Cardiac muscle cell (in vitro differentiated cells and primary cell): ENCODE results near the gene PTPA. TPM values are rescaled to one million over a fixed set of nuclear protein-coding genes. Genes with fewer than 3 reads are reported as not detected.

ENCODE experiments used
- DNase-seq, 2 donors: peaks; one replicate each; pipeline versions ENCODE4 v3.0.0 to v3.0.0-alpha.2; 2010 to 2017; ENCODE audit warnings: low read depth in 1 of 2, low spot score in 1 of 2
- H3K27ac ChIP-seq: fragments of 200-600 bp; sonication (generic); 2 replicates; pipeline ENCODE4 v1.5.1; 2016
- H3K27me3 ChIP-seq: fragments of 200-600 bp; sonication (generic); 2 replicates; pipeline ENCODE4 v1.6.0; 2016; ENCODE audit warnings: control low read depth
- H3K36me3 ChIP-seq: fragments of 200-600 bp; sonication (generic); 2 replicates; pipeline ENCODE4 v1.5.1; 2016; ENCODE audit warnings: control low read depth
- H3K4me1 ChIP-seq: fragments of 200-600 bp; sonication (generic); 2 replicates; pipeline ENCODE4 v1.8.1; 2017; ENCODE audit warnings: low read depth, mild to moderate bottlenecking, mixed run types
- H3K4me3 ChIP-seq: fragments of 200-600 bp; sonication (generic); 2 replicates; pipeline ENCODE4 v1.5.1; 2016; ENCODE audit warnings: mild to moderate bottlenecking
- H3K9me3 ChIP-seq: fragments of 200-600 bp; sonication (generic); 2 replicates; pipeline ENCODE4 v1.5.1; 2017; ENCODE audit warnings: low read depth, mild to moderate bottlenecking, control low read depth
- polyA plus RNA-seq: library from polyadenylated mRNA; unstranded; fragments of >200 nt; fragmentation: Nextera tagmentation; extraction: Ambion mirVana; gene quantifications from 2 replicates; pipeline ENCODE4 v1.2.1, GENCODE V29; 2016
- total RNA-seq: library from RNA; depleted of rRNA; stranded (reverse); fragments of >200 nt; gene quantifications from 2 replicates; pipeline ENCODE4 v1.2.3, GENCODE V29; 2016
- TF ChIP-seq, protein P1 (sequence below): IDR thresholded peaks from 2 replicates; pipeline ENCODE4 v1.5.1; 2012; ENCODE audit warnings: low read depth, mild to moderate bottlenecking, low read length

PTPA gene
- total and polyA plus RNA-seq, 2 experiments from 2014 or later, result 144 to 197 TPM

DNA sequence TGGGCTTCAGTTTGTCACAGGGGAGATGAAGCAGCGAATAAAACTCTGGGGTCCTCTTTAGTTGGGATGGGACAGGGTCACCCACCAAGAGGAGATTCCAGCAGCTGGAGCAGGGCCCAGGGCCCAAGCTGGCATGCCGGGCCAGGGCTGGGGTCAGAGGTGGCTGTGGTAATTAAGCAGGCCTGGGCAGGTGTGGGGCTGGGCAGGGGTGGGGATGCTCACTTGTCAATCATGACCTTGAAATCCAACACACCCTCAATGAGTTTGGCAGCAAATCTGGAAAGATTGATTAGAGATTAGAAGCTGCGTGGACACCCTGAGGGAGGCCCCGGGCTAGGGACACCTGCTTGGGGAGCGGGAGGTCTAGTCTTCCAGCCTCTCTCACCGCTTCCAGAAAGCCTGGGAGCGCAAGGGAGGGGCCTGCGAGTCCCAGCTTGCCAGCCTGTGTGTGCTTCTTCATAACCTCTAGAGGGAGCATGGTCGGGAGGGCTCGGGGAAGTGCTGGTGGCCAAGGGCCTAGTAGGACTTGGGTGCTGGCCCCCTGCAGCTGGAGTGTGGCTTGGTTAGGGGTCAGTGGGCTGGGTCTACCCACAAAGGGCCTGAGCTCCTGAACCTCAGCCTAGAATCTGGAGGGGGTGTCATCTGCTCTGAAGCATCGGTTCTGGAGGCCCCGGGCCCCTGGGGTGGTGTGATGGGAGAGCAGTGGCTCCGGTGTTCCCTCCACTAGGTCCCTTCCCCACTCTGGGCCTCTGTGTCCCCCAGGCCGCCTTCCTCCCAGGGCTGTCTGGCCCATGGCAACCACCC, 8.2 kb upstream of the PTPA start:
- Histone ChIP-seq H3K27ac (no peak overlapping the region), H3K27me3 (no peaks in the 10 kb centered on the region), H3K36me3 (no peaks in the 10 kb centered on the region), H3K4me1 (no peaks in the 10 kb centered on the region), H3K9me3 (no peaks in the 10 kb centered on the region), H3K4me3 (no peak overlapping the region)
- TF ChIP-seq, protein P1, sequence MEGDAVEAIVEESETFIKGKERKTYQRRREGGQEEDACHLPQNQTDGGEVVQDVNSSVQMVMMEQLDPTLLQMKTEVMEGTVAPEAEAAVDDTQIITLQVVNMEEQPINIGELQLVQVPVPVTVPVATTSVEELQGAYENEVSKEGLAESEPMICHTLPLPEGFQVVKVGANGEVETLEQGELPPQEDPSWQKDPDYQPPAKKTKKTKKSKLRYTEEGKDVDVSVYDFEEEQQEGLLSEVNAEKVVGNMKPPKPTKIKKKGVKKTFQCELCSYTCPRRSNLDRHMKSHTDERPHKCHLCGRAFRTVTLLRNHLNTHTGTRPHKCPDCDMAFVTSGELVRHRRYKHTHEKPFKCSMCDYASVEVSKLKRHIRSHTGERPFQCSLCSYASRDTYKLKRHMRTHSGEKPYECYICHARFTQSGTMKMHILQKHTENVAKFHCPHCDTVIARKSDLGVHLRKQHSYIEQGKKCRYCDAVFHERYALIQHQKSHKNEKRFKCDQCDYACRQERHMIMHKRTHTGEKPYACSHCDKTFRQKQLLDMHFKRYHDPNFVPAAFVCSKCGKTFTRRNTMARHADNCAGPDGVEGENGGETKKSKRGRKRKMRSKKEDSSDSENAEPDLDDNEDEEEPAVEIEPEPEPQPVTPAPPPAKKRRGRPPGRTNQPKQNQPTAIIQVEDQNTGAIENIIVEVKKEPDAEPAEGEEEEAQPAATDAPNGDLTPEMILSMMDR, result peak; percentile 69
- peak; percentile 62 to 67 for DNase-seq

GRCh38 chr9:129103595-129103965, 7.6 kb upstream of the PTPA start:
- no peaks in the 10 kb centered on the region for H3K27me3 ChIP-seq
- H3K4me3 ChIP-seq, result no peak overlapping the region

DNA sequence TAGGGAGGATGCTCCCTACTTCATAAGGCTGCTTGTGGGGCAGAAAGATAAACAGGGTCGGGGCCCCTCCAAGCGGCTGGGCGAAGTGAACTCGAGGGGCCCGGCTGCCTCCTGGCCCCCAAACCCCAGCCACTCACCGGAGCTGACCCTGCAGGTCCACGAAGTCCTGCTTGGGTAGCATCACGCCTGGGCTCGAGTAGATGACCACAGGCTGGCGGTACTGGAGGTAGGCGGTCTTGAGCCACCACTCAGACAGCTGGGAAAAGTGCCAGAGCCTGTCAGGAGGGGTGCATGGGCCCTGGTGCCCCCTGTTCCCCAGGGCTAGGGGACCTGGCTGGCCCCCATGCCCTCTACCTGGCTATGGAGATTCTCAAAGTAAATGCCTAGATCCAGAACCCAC, 7.2 kb upstream of the PTPA start:
- Histone ChIP-seq H3K4me1 (no peaks in the 10 kb centered on the region), H3K9me3 (no peaks in the 10 kb centered on the region), H3K36me3 (no peaks in the 10 kb centered on the region), H3K27ac (no peak overlapping the region), H3K4me3 (no peak overlapping the region), H3K27me3 (no peaks in the 10 kb centered on the region)
- TF ChIP-seq, protein P1, result no peak
- no peak for DNase-seq

More at GRCh38 chr9:129103595-129103965, 7.6 kb upstream of the PTPA start:
- no peaks in the 10 kb centered on the region for H3K9me3 ChIP-seq
- no peaks in the 10 kb centered on the region for H3K36me3 ChIP-seq
- H3K4me1 ChIP-seq, result no peaks in the 10 kb centered on the region
- no peak overlapping the region for H3K27ac ChIP-seq
- TF ChIP-seq, protein P1, result no peak
- DNase-seq, result no peak

DNA sequence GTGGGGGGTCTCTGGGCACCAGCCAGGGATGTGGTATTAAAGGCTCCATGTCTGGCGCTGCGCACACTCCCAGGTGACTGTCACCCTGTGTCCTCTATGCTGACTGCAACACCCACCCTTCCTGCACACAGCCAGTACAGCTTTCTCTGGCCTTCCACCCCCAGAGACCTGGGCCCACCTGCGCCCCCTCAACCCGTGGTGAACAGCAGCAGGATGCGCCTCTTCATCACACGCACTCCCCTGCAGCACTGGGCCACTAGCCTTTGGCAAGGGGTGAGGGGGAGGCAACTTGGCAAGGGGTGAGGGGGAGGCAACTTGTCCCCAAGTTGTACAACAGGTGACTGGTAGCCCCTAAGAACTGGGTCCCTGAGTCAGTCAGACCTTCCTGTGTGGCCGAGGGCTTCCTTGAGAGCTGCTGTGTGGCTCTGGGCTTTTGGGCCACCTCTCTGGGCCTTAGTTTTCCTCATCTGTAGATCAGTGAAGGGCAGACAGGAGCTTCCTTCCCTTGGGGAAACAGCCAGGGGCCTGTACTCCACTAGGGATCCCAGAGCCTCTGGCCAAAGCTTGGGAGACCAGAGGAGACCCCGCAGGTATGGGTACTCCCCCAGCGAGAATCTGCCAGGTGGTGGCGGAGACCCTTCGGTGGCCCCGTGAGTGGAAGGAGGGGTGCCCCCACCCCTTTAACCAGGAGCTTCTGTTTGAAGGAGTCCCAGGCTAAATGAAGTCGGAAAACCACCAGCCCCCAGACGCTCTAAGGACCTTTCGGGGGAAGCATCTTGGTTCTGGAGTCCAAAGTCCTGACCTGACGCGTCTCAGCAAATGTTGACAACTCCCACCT, 5.1 kb upstream of the PTPA start:
- Histone ChIP-seq H3K36me3 (no peaks in the 10 kb centered on the region), H3K4me1 (no peaks in the 10 kb centered on the region), H3K9me3 (no peaks in the 10 kb centered on the region), H3K27ac (no peak overlapping the region), H3K27me3 (no peaks in the 10 kb centered on the region), H3K4me3 (no peak overlapping the region)
- DNase-seq, result no peak
- TF ChIP-seq, protein P1, result no peak

GRCh38 chr9:129107651-129108050, 3.6 kb upstream of the PTPA start:
- H3K9me3 ChIP-seq, result no peaks in the 10 kb centered on the region
- DNase-seq, result no peak
- no peaks in the 10 kb centered on the region for H3K27me3 ChIP-seq
- no peak overlapping the region for H3K27ac ChIP-seq
- H3K4me3 ChIP-seq, result no peak overlapping the region
- no peaks in the 10 kb centered on the region for H3K4me1 ChIP-seq
- TF ChIP-seq, protein P1, result no peak
- no peaks in the 10 kb centered on the region for H3K36me3 ChIP-seq
